Left ventricle myocardium superior (tissue), 1 donor: ENCODE results near the gene HTT-AS. TPM values are rescaled to one million over a fixed set of nuclear protein-coding genes. Genes with fewer than 3 reads are reported as not detected.

Experiments
- total RNA-seq: library from RNA; stranded (reverse); fragmentation: NEBNext Ultra II Directional; extraction: Animal tissue kit (Norgen Biotek cat#: 25700); gene quantifications from one replicate; pipeline ENCODE4 v1.2.1, GENCODE V29; 2021
- donor health status: DM: no; HTN: yes; CAD: no; lungs with severe emphysema.

Gene HTT-AS
- total RNA-seq, 1 donor from 2014 or later: not detected

Other genes starting within 250 kb of the HTT-AS start
- 228 TPM for gene ADD1, start 230.7 kb downstream of the HTT-AS start, total RNA-seq
- 19.9 TPM for gene NOP14, start 111.1 kb downstream of the HTT-AS start, total RNA-seq
- gene GRK4, start 111.0 kb downstream of the HTT-AS start, total RNA-seq: 9.2 TPM
- 25.9 TPM for gene HTT, start 143 bp upstream of the HTT-AS start, total RNA-seq
- 0.45 TPM for gene MSANTD1, start 174.6 kb upstream of the HTT-AS start, total RNA-seq
- gene RGS12, start 218.5 kb upstream of the HTT-AS start, total RNA-seq: 14.6 TPM